ENCODE measurements around the gene GNAL.

- TF ChIP-seq POLR2A (IDR thresholded peaks at IDR 0.05) (no peak), CTCF (IDR thresholded peaks at IDR 0.05 in 4 of 5, conservative IDR thresholded peaks at IDR 0.05 in 1 of 5) (no peak)
These were observed 196.3 kb downstream of the GNAL start for GRCh38 chr18:11885278-11885947.
